ENCODE data around the gene DHRS2. TPM values are rescaled to one million over a fixed set of nuclear protein-coding genes. Genes with fewer than 3 reads are reported as not detected.

Gene DHRS2
- total and polyA plus RNA-seq, 11 donors: 0.04 to 0.17 TPM; not detected in 9

DNA sequence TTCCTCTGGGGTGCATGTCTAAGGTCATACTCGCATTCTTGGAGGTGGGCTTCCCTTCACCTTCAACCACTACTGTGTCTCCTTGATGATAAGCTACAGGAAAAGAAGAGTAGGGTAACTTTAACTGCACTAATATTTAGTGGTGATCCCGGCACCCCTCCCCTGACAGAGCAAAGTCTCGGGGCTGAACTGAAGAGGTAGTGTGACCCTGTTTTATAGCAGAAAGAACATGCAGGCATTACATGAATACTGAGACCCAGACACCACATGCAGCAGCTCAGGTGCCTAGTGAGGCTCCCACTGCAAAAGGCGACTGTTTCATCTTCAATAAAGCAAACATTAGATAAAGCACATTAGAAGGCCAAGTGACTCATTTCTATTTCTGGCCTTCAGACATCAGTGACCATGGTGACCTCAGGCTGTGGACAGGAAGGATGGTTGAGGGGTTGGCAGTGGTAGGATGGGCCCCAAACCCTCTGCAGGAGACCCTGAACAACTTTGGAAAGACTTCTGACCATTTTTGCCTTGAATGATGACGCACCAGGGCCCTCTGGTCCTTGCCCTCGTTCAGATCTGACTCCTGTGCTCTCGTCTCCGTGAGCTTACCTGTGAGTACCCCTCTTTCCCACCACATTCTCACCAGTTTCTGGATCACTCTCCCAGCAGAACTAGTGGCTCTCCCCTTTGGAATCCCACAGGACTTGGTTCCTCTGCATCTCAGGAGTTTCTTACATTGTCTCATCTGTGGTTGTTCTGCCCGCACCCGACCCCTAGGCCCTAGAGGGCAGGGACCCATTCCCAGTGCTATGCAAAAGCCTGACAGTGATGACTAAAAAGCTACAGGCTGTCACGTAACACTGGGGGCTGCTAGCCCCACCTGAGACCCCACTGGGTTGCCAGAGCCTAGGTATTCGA lies 33.7 kb upstream of the DHRS2 start:
- Histone ChIP-seq H3K36me3 (no peaks in the 10 kb centered on the region), H3K4me3 (no peak overlapping the region), H3K27ac (no peak overlapping the region), H3K9me3 (peaks cover 0 to 7% (median 0%) of the 10 kb centered on the region in 12 donors), H3K4me1 (peaks cover 0 to 10% (median 0%) of the 10 kb centered on the region in 12 donors), H3K27me3 (no peaks in the 10 kb centered on the region)
- DNase-seq (no peak), ATAC-seq (peak in 3 of 4 donors; percentile 63 to 84 (median 75))
- TF ChIP-seq, protein P1, sequence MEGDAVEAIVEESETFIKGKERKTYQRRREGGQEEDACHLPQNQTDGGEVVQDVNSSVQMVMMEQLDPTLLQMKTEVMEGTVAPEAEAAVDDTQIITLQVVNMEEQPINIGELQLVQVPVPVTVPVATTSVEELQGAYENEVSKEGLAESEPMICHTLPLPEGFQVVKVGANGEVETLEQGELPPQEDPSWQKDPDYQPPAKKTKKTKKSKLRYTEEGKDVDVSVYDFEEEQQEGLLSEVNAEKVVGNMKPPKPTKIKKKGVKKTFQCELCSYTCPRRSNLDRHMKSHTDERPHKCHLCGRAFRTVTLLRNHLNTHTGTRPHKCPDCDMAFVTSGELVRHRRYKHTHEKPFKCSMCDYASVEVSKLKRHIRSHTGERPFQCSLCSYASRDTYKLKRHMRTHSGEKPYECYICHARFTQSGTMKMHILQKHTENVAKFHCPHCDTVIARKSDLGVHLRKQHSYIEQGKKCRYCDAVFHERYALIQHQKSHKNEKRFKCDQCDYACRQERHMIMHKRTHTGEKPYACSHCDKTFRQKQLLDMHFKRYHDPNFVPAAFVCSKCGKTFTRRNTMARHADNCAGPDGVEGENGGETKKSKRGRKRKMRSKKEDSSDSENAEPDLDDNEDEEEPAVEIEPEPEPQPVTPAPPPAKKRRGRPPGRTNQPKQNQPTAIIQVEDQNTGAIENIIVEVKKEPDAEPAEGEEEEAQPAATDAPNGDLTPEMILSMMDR (IDR thresholded peaks at IDR 0.05): no peak
- TF ChIP-seq POLR2A (IDR thresholded peaks at IDR 0.05): no peak
- intact Hi-C loops (cut with DNase I): no loop called here
- 75 to 83% (median 78%) methylated on average over 12 of the region's 12 CpGs for WGBS, 4 donors

DNA sequence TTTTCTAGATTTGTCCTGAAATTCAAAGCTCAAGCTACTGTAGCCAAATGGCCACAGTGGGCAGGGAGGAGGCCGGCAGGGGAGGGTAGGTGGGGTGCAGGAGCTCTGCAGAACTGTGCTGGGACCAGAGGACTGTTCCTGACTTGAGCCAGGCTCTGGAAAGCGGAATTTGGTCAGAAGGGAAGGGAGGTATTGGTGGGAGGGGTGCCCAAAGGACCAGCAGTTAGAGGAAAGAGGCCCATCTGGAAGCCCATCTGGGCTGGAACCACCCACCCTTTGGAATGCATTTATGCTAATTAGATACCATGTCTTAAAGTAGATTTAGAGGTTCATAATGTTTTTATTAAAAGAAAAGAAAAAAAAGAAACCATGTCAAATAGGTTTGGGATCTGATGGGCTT lies 33.1 kb upstream of the DHRS2 start:
- Histone ChIP-seq H3K4me3 (no peak overlapping the region), H3K9me3 (peaks cover 0 to 7% (median 0%) of the 10 kb centered on the region in 12 donors), H3K4me1 (peaks cover 0 to 10% (median 0%) of the 10 kb centered on the region in 12 donors), H3K27ac (no peak overlapping the region), H3K27me3 (no peaks in the 10 kb centered on the region), H3K36me3 (no peaks in the 10 kb centered on the region)
- intact Hi-C loops (cut with DNase I): no loop called here
- 75 to 83% (median 82%) methylated on average over 2 of the region's 2 CpGs for WGBS, 4 donors
- no peak for ATAC-seq
- TF ChIP-seq, protein P1 (IDR thresholded peaks at IDR 0.05): no peak
- TF ChIP-seq POLR2A (IDR thresholded peaks at IDR 0.05): no peak
- DNase-seq: no peak

DNA sequence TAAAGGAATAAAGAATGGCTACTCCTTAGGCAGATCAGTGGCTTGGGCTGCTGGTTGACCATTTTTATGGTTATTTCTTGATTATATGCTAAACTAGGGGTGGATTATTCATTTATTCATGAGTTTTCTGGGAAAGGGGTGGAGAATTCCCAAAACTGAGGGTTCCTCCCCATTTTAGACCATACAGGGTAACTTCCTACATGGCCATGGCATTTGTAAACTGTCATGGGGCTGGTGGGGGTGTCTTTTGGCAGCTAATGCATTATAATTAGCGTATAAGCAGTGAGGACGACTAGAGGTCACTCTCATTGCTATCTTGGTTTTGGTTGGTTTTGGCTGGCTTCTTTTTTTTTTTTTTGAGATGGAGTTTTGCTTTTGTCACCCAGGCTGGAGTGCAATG lies 32.0 kb upstream of the DHRS2 start:
- DNase-seq: no peak
- H3K4me1 ChIP-seq: peaks cover 0 to 10% (median 0%) of the 10 kb centered on the region in 12 donors
- peaks cover 0 to 7% (median 0%) of the 10 kb centered on the region in 12 donors for H3K9me3 ChIP-seq
- WGBS, 4 donors: 48 to 58% (median 50%) methylated on average over 2 of the region's 2 CpGs
- no peaks in the 10 kb centered on the region for H3K27me3 ChIP-seq
- no peak for ATAC-seq
- TF ChIP-seq POLR2A (IDR thresholded peaks at IDR 0.05): no peak
- TF ChIP-seq, protein P1 (IDR thresholded peaks at IDR 0.05): no peak
- no peak overlapping the region for H3K4me3 ChIP-seq
- intact Hi-C loops (cut with DNase I): no loop called here
- H3K27ac ChIP-seq: no peak overlapping the region
- H3K36me3 ChIP-seq: no peaks in the 10 kb centered on the region

DNA sequence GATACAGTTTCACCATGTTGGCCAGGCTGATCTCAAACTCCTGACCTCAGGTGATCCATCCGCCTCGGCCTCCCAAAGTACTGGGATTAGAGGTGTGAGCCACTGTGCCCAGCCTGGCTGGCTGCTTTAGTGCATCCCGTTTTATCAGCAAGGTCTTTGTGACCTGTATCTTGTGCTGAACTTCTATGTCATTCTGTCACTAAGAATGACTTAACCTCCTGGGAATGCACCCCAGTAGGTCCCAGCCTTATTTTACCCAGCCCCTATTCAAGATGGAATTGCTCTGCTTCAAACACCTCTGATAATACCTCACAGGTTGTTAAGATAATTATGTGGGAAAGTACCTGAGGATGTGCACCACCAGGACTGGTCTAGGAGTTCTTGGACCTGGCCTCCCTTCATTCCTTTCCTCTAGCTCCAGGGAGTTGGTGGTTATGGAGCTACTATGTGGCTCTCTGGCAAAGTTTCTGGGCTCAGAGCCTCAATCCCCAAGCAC lies 31.4 kb upstream of the DHRS2 start:
- no peak for ATAC-seq

More for the DNA sequence above, 31.4 kb upstream of the DHRS2 start:
- TF ChIP-seq, protein P1 (IDR thresholded peaks at IDR 0.05): no peak
- no peak for TF ChIP-seq POLR2A (IDR thresholded peaks at IDR 0.05)
- no peak for DNase-seq
- H3K9me3 ChIP-seq: peaks cover 0 to 1% (median 0%) of the 10 kb centered on the region in 12 donors
- no peaks in the 10 kb centered on the region for H3K36me3 ChIP-seq
- no peaks in the 10 kb centered on the region for H3K27me3 ChIP-seq
- no peak overlapping the region for H3K27ac ChIP-seq
- 55 to 72% (median 66%) methylated on average over 3 of the region's 3 CpGs for WGBS, 4 donors
- intact Hi-C loops (cut with DNase I): no loop called here
- H3K4me1 ChIP-seq: peaks cover 0 to 10% (median 0%) of the 10 kb centered on the region in 12 donors
- H3K4me3 ChIP-seq: no peak overlapping the region
